GM19397 (cell line): ENCODE data around the gene DTX4.

Source experiments
- ATAC-seq: cut with Tn5 transposase; IDR thresholded peaks from one replicate; pipeline ENCODE4 v1.9.1; 2021; ENCODE audit warnings: mild to moderate bottlenecking, moderate library complexity; ENCODE audit not compliant: unreplicated experiment

The DTX4 gene

DNA sequence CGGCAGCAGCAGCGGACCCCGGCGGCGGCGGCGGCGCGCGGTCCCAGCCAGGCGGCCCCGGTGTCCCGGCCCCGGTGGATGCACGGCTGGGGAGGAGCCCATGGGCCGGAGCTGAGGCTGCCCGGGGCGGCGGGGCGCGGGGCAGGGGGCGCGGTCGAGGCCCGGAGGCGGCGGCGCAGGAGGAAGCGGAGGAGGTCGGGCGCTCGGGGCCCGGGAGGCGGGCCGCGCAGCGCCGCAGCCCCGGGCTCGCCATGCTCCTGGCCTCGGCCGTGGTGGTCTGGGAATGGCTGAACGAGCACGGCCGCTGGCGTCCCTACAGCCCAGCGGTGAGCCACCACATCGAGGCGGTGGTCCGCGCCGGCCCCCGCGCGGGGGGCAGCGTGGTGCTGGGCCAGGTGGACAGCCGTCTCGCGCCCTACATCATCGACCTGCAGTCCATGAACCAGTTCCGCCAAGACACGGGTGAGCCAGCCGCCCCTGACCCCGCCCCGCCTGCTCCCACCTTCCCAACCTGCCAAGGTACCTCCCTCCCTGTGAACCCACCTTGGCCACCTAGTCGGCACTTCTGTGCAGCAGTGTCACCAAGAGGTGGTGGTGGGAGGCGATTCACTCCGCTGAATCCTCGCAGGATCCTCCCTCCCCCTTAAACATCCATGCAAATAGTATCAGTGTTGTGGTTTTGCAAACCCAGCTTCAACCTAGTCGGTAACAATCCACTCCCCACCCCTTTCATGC lies 580 bp downstream of the DTX4 start:
- peak; percentile 41 for ATAC-seq

- no peak for ATAC-seq
These were observed 1.4 kb downstream of the DTX4 start for GRCh38 chr11:59173080-59173963.

DNA sequence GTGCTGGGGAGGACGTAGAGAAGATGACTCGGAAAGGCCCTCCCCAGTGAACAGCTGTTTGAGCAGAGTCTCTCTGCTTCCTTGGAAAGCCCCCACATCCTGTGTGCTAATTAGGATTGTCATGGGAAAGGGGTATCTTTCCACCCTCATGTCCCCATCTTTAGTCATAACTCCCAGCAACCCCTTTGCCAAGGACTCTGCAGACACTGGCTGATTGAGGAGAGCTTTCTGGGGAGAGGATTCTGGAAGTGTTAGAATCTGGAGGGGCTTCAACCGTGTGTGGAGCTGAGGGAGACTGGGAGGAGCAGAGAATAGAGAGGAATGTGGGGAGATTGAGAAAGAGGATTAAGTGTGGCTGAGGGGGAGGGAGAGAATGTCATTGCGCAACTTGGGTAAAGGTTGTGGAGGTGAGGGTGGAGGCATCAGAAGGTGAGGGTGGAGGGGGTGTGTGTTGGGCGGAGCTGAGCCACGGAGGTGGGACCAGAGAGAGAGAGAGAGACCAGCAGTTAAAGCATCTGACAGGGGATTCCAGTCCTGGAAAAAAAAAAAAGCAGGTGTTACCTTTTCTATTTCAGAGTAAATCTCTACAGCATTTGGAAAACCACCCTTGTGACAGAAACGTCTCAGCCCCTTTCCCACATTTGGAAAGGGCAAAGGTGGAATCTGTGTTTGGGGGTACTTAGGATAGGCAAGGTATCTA lies 2.2 kb downstream of the DTX4 start:
- ATAC-seq = no peak

DNA sequence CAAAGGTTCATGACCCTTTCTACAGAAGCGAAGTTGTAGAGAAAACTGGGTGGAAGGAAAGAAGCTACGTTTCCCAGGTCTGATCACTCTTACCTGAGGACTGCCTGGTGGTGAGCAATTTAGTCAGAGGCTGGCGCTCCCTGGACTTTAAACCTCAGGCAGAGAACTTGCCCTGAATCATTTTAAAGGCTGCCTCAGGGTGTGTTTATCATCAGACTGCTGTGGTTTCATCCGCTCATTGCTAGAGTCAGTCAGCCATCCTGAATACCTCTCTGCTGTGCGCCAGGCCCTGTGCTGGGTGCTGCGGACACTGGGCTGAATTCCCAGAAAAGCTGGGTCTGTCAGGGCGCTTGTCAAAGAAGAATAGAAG lies 2.7 kb downstream of the DTX4 start:
- no peak for ATAC-seq

GRCh38 chr11:59175091-59175501 lies 3.2 kb downstream of the DTX4 start:
- ATAC-seq = no peak

DNA sequence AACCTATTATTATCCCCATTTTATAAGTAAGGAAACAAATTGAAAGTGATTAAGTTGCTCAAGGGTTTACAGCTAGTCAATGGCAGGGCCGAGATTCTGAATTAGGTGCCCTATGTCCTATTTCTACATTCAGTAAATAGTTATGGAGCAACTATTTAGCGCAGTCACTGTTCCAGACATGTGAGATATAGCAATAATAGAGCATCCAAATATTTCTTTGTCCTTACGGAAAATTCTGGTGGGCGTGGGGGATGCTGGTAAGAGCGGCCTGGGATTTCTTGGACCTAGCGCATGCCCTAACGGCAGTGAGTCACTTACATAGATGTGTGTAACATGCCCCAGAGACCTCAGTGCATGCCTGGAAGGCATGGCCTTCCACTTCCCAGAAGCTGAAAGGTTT lies 4.4 kb downstream of the DTX4 start:
- no peak for ATAC-seq

GRCh38 chr11:59178402-59178801 lies 6.5 kb downstream of the DTX4 start:
- no peak for ATAC-seq

DNA sequence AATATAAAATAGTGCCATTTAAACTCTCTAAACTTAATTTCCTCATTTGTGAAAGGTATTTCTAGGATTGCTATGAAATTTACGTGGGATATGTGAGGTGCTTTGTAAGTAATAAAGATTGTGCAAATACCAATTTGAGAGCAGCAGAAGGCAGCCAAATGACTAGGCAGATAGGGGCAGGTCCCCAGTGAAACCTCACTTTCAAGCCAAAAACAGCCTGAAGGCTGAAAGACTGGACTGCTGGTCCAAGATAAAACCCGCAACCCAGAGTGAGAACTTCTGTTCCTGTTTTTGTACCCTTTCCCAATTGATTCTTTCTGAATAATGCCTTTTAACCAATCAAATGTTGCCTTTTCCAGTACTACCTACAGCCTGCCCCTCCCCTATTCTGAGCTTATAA lies 7.2 kb downstream of the DTX4 start:
- no peak for ATAC-seq

- ATAC-seq = no peak
These were observed 8.3 kb downstream of the DTX4 start for GRCh38 chr11:59180168-59180776.

- no peak for ATAC-seq
These were observed 9.0 kb downstream of the DTX4 start for GRCh38 chr11:59180907-59181306.

- ATAC-seq = no peak
These were observed 10.0 kb downstream of the DTX4 start for GRCh38 chr11:59181746-59182456.

GRCh38 chr11:59182457-59183151 lies 10.7 kb downstream of the DTX4 start:
- no peak for ATAC-seq

GRCh38 chr11:59183771-59184170 lies 11.8 kb downstream of the DTX4 start:
- no peak for ATAC-seq

DNA sequence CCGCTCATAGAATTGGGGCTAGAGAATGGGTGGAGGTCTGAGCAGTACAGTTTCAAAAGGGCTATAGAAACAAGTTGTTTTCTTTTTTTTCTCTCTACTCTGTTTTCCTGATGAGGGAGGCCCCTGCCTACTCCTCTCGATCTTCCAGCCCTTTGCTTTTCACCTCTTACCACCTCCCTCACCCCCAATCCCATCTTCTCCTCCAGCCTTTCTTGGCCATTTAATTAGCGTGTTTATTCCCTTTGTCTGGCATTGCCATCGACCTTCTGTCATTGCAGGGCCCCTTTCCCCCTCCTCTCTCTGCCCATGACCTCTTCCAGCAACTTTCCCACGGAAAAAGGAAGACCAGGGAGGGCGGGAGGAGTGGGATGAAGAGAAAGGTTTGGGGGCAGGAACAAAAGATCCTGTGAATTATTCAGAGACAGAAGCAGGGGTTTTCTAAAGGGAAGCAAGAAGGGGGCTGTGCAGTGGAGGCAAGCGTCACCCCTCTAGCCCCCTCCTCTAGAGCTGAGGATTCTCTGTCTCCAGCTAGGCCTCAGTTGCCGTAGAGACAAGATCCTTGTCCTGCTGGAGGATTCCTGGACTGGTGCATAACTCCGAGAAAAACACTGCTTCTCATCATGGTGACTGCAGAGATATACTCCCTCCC lies 12.9 kb downstream of the DTX4 start:
- ATAC-seq = no peak

- no peak for ATAC-seq
These were observed 13.5 kb downstream of the DTX4 start for GRCh38 chr11:59185386-59185945.

- peak; percentile 66 for ATAC-seq
These were observed 14.2 kb downstream of the DTX4 start for GRCh38 chr11:59186130-59186594.

DNA sequence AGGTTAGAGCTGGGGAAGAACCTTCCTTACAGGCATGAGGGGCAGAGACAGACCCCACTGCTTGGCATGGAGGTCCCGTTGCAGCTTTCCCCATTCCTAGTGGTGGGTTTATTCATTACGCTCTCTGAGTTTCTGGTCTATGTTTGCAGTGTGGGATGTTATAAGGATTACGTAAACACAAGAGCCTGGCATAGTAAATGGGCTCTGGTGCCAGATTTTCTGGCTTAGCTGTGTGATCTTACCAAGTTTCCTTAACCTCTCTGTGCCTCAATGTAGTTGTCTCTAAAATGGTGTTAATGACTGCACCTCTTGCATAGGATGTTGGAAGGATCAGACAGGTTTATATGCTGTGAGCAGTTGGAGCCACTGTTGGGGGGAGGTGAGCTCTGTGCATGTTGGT lies 15.1 kb downstream of the DTX4 start:
- ATAC-seq = no peak

DNA sequence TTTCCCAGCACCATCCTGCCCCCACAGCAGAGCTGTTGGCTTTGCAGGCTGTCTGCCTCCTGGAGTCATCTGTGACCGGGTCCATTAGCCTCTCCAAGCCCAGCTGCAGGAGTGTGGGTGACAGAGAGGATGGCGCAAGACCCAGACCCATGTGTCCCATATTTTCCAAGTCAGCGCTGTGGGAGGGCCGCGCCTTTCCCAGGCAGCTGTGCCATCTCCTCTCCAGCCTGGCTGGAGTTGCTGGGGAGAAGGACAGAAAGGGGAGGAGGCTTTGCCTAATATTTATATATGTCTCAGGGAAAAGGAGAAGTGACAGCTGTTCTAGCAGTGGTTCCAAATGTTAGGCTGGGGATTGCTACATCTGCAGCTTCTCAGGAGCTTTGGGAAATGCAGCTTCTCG lies 15.7 kb downstream of the DTX4 start:
- ATAC-seq = no peak

- ATAC-seq = no peak
These were observed 17.0 kb downstream of the DTX4 start for GRCh38 chr11:59188954-59189353.
